ENCODE data around the gene LTB4R.
"Not testable (repeated sequence)": the region's sequence is repeated elsewhere in the genome, so short reads cannot be mapped to it uniquely, and the experiment has no call there.

LTB4R gene

GRCh38 chr14:24348186-24348585 lies 36.9 kb downstream of the LTB4R start:
- no peak for DNase-seq

- DNase-seq: no peak
Measured at GRCh38 chr14:24349742-24350141, 38.4 kb downstream of the LTB4R start.

- DNase-seq: no peak
Measured at GRCh38 chr14:24351517-24351916, 40.2 kb downstream of the LTB4R start.

GRCh38 chr14:24353559-24354481 lies 42.5 kb downstream of the LTB4R start:
- no peak for DNase-seq

- not testable (repeated sequence) for DNase-seq
Measured at GRCh38 chr14:24354482-24354825, 43.2 kb downstream of the LTB4R start.

GRCh38 chr14:24355009-24355408 lies 43.7 kb downstream of the LTB4R start:
- no peak for DNase-seq

- DNase-seq: no peak
Measured at GRCh38 chr14:24356208-24356607, 44.9 kb downstream of the LTB4R start.

- DNase-seq: no peak
Measured at GRCh38 chr14:24360281-24360680, 49.0 kb downstream of the LTB4R start.

GRCh38 chr14:24361326-24361725 lies 50.0 kb downstream of the LTB4R start:
- no peak for DNase-seq

- no peak for DNase-seq
Measured at GRCh38 chr14:24362241-24362960, 51.1 kb downstream of the LTB4R start.

GRCh38 chr14:24363401-24363800 lies 52.1 kb downstream of the LTB4R start:
- no peak for DNase-seq

GRCh38 chr14:24364841-24365240 lies 53.5 kb downstream of the LTB4R start:
- no peak for DNase-seq

GRCh38 chr14:24365600-24366412 lies 54.5 kb downstream of the LTB4R start:
- DNase-seq: peak; percentile 81

GRCh38 chr14:24366413-24366720 lies 55.1 kb downstream of the LTB4R start:
- no peak for DNase-seq

GRCh38 chr14:24366721-24367513 lies 55.6 kb downstream of the LTB4R start:
- DNase-seq: peak; percentile 86

All from amniotic stem cell (primary cell).